K562 (cell line): Measurements from ENCODE around the gene PTK6. TPM values are rescaled to one million over a fixed set of nuclear protein-coding genes. Genes with fewer than 3 reads are reported as not detected.

Experiments
- ATAC-seq: fragments of 200-7000 bp; cut with Tn5 transposase; 3 replicates; pipeline ENCODE4 v1.9.1; 2020; ENCODE audit warnings: moderate library complexity
- BruUV-seq: library from RNA; stranded (reverse); fragments of 400-500 nt; replicated peaks from 2 replicates; lab custom pipeline; 2021; lab: Mats Ljungman, UMichigan
- CTCF ChIA-PET: fragments of 300-600 bp; formaldehyde crosslinking; extraction: SDS; loops from one replicate; lab custom pipeline; 2021; ENCODE audit warnings: low intra/inter-chr PET ratio; lab: Yijun Ruan, JAX
- POLR2A ChIA-PET: fragments of 300-600, 350-650 bp; sonication (Branson Sonifier 250); formaldehyde crosslinking; extraction: SDS; loops from one replicate; lab custom pipeline; 2021; ENCODE audit warnings: antibody characterized with exemption, inconsistent platforms; lab: Yijun Ruan, JAX
- DNase-seq, 4 experiments: peaks; one replicate each; pipeline versions ENCODE4 v3.0.0 to v3.0.0-alpha.2; 2011 to 2018; ENCODE audit warnings: low spot score in 3 of 4, mixed read lengths in 3 of 4; ENCODE audit errors: extremely low read depth in 1 of 4
- FAIRE-seq: peaks from 2 replicates; lab custom pipeline; 2011; peaks lifted over from hg19 to GRCh38; lab: Jason Lieb, UNC
- H2AFZ ChIP-seq: 2 replicates; pipeline ENCODE4 v1.6.0; 2011; ENCODE audit warnings: low read depth, low read length, control low read depth, inconsistent platforms
- H3K27ac ChIP-seq: fragments of 200-600 bp; 3 replicates; pipeline ENCODE4 v1.8.0; 2011; ENCODE audit warnings: low read depth, mild to moderate bottlenecking, control low read depth, inconsistent platforms, low read length, moderate library complexity, mixed read lengths; ENCODE audit errors: extremely low read depth
- H3K27me3 ChIP-seq, 2 experiments: fragments of 300-600 bp in 1 of 2; 2 replicates in 1 of 2; 3 replicates in 1 of 2; pipeline versions ENCODE4 v1.6.0 to v1.8.0; 2011; ENCODE audit warnings: inconsistent platforms in 2 of 2, low read length in 2 of 2, mild to moderate bottlenecking in 1 of 2, mixed read lengths in 1 of 2, moderate library complexity in 1 of 2; ENCODE audit not compliant: control insufficient read depth in 2 of 2, insufficient read depth in 2 of 2
- H3K36me3 ChIP-seq: fragments of 300-600 bp; 3 replicates; pipeline ENCODE4 v1.8.0; 2011; ENCODE audit warnings: mild to moderate bottlenecking, low read length, inconsistent platforms; ENCODE audit not compliant: control insufficient read depth, insufficient read depth
- H3K4me1 ChIP-seq, 2 experiments: fragments of 200-600 bp in 1 of 2; replicated peaks in 1 of 2; 2 replicates in 1 of 2; 3 replicates in 1 of 2; pipeline versions ENCODE4 v1.5.1 to v1.8.0; 2011; ENCODE audit warnings: inconsistent platforms in 2 of 2, low read length in 2 of 2, mild to moderate bottlenecking in 1 of 2, mixed read lengths in 1 of 2, moderate library complexity in 1 of 2; ENCODE audit not compliant: control insufficient read depth in 2 of 2, insufficient read depth in 2 of 2
- H3K4me2 ChIP-seq: 2 replicates; pipeline ENCODE4 v1.6.1; 2011; ENCODE audit warnings: low read length, control low read depth, inconsistent platforms, mixed read lengths; ENCODE audit not compliant: insufficient read depth
- H3K4me3 ChIP-seq: fragments of 200-600 bp; sonication (generic), shearing (Covaris generic); 2 replicates; pipeline ENCODE4 v1.5.1; 2016; ENCODE audit warnings: control low read depth, inconsistent platforms
- H3K79me2 ChIP-seq: fragments of 200-600 bp; 3 replicates; pipeline ENCODE4 v1.8.0; 2011; ENCODE audit warnings: low read length, inconsistent platforms; ENCODE audit not compliant: control insufficient read depth, insufficient read depth
- H3K9ac ChIP-seq, 2 experiments: 2 replicates each; pipeline versions ENCODE4 v1.6.0 to v1.6.1; 2011; ENCODE audit warnings: low read depth in 2 of 2, low read length in 2 of 2, control low read depth in 1 of 2, inconsistent platforms in 1 of 2, mild to moderate bottlenecking in 1 of 2, mixed read lengths in 1 of 2; ENCODE audit not compliant: insufficient read depth in 1 of 2
- H3K9me1 ChIP-seq: one replicate; pipeline ENCODE4 v1.6.0; 2011; ENCODE audit warnings: inconsistent platforms, mild to moderate bottlenecking, low read length, moderate library complexity; ENCODE audit not compliant: control insufficient read depth, insufficient read depth
- H3K9me3 ChIP-seq: replicated peaks from 2 replicates; pipeline ENCODE4 v1.5.1; 2011; ENCODE audit warnings: low read depth, low read length, inconsistent platforms; ENCODE audit not compliant: control insufficient read depth, insufficient read depth
- H4K20me1 ChIP-seq: replicated peaks from 2 replicates; pipeline ENCODE4 v1.6.1; 2011; ENCODE audit warnings: low read length, inconsistent platforms, mixed read lengths; ENCODE audit not compliant: control insufficient read depth, insufficient read depth
- ARID4B ChIP-seq: sonication (generic); formaldehyde crosslinking; IDR thresholded peaks from 2 replicates; pipeline ENCODE4 v1.8.0; 2022; ENCODE audit warnings: mild to moderate bottlenecking, missing genetic modification reagents
- E2F6 ChIP-seq, 2 experiments: IDR thresholded peaks; 2 replicates each; pipeline ENCODE4 v1.6.1; 2011; ENCODE audit warnings: borderline replicate concordance in 1 of 2, control low read depth in 1 of 2, low read depth in 1 of 2, low read length in 1 of 2, mild to moderate bottlenecking in 1 of 2, mixed read lengths in 1 of 2, moderate library complexity in 1 of 2; ENCODE audit not compliant: insufficient read depth in 1 of 2, insufficient read length in 1 of 2, poor library complexity in 1 of 2, severe bottlenecking in 1 of 2; ENCODE audit errors: extremely low read depth in 1 of 2
- HNRNPL ChIP-seq: fragments of 200-400 bp; formaldehyde crosslinking; IDR thresholded peaks from 2 replicates; pipeline ENCODE4 v1.6.1; 2017; ENCODE audit warnings: low read depth, mild to moderate bottlenecking, low read length
- MAX ChIP-seq: sonication (generic); formaldehyde crosslinking; IDR thresholded peaks from 2 replicates; pipeline ENCODE4 v1.9.0; 2022; ENCODE audit warnings: mild to moderate bottlenecking, missing genetic modification reagents
- NR3C1 ChIP-seq: sonication (generic); formaldehyde crosslinking; IDR thresholded peaks from 2 replicates; pipeline ENCODE4 v1.8.1; 2022; ENCODE audit warnings: missing genetic modification reagents
- ZBTB33 ChIP-seq: sonication (generic); formaldehyde crosslinking; IDR thresholded peaks from 2 replicates; pipeline ENCODE4 v1.8.1; 2023; ENCODE audit warnings: mild to moderate bottlenecking, missing genetic modification reagents
- ZNF134 ChIP-seq: fragments of 250-450 bp; sonication (Bioruptor Pico); conservative IDR thresholded peaks from 2 replicates; pipeline ENCODE4 v1.4.0; 2020
- WGBS: fragments of 100-300 bp; shearing (Covaris generic); methylation state at CpG from one replicate; pipeline ENCODE4 v1.1.6; 2016; ENCODE audit warnings: low coverage, mixed read lengths; ENCODE audit not compliant: insufficient coverage; ENCODE audit errors: missing lambda C conversion rate; 5-methylcytosine and 5-hydroxymethylcytosine counted together
- in situ Hi-C: fragments of 300-500 bp; cut with MboI; formaldehyde crosslinking; loops from 4 replicates; pipeline ENCODE4 v1.15.0; 2018; ENCODE audit warnings: inconsistent platforms, mixed read lengths
- intact Hi-C: fragments of 100-400 bp; cut with micrococcal nuclease; formaldehyde crosslinking; loops from 2 replicates; pipeline ENCODE4 v1.14.2; 2022
- polyA plus RNA-seq, 8 experiments: library from polyadenylated mRNA; depleted of rRNA in 4 of 8; stranded (reverse) in 5 of 8; unstranded in 3 of 8; fragments of >200 nt; fragmentation: Nextera tagmentation in 2 of 8; fragmentation: Illumina TruSeq in 1 of 8; extraction: Ambion mirVana in 2 of 8; extraction: Trizol in 1 of 8; gene quantifications; 2 replicates each; pipeline versions ENCODE4 v1.2.1 to v1.2.3, GENCODE V29; 2011 to 2014; ENCODE audit warnings: inconsistent platforms in 1 of 8, missing spikeins in 1 of 8
- total RNA-seq, 7 experiments: library from RNA; depleted of rRNA in 6 of 7; stranded (reverse); fragments of >200 nt in 6 of 7; fragmentation: Illumina TruSeq in 2 of 7; extraction: Trizol in 2 of 7; gene quantifications; 2 replicates each; pipeline versions ENCODE4 v1.2.1 to v1.2.3, GENCODE V29; 2011 to 2021; ENCODE audit warnings: low replicate concordance in 1 of 7

The PTK6 gene
- total and polyA plus RNA-seq, 9 of the 15 experiments (the other 6 are each of a cell fraction or from before 2014, with no cell fraction given): 0.07 TPM; not detected in 8

- POLR2A ChIA-PET: interaction anchor here (0.6 to 1.0 kb wide), 2 partner anchors 11 to 197 kb away, joined by 3 read pairs; no protein-coding TSS in a partner anchor
- DNase-seq: no peak
- CTCF ChIA-PET: interaction anchor here (0.6 kb wide), 1 partner anchor 127 kb away, joined by 3 read pairs; no protein-coding TSS in a partner anchor
- no peak overlapping the region for H3K4me3 ChIP-seq
- H3K27ac ChIP-seq: no peak overlapping the region
- H4K20me1 ChIP-seq: no peaks in the 10 kb centered on the region
- ATAC-seq: no peak
- TF ChIP-seq E2F6 (IDR thresholded peaks at IDR 0.05; ENCODE audit: borderline replicate concordance in 1 of 2, extremely low read depth in 1 of 2, insufficient read depth in 1 of 2, insufficient read length in 1 of 2, low read depth in 1 of 2, low read length in 1 of 2, poor library complexity in 1 of 2, severe bottlenecking in 1 of 2) (peak in 1 of 2 experiments; percentile 46), ZNF134 (CRISPR knock-in tag) (no peak), MAX (CRISPR knock-in tag) (peak; percentile 55), HNRNPL (0 out of 2 replicates have a peak, but pooled peaks have one; percentile 21), ARID4B (CRISPR knock-in tag) (no peak), NR3C1 (CRISPR knock-in tag) (peak; percentile 21; the same call in 1 of the 2 replicates), ZBTB33 (CRISPR knock-in tag) (peak; percentile 98)
- intact Hi-C loops: no loop called here
- H3K4me2 ChIP-seq: no peak overlapping the region
- peaks cover 0 to 24% of the 10 kb centered on the region in 2 experiments; a peak in 2 of 5 replicates for H3K27me3 ChIP-seq
- H3K9ac ChIP-seq: no peak overlapping the region
- FAIRE-seq: no peak
- H2AFZ ChIP-seq: no peak overlapping the region
- WGBS: 70% methylated on average over 21 of the region's 22 CpGs
- in situ Hi-C loops: no loop called here
- BruUV-seq: no TSS peak
- H3K4me1 ChIP-seq: peaks cover 0 to 89% of the 10 kb centered on the region in 2 experiments; a peak in 3 of 5 replicates
- no peaks in the 10 kb centered on the region for H3K79me2 ChIP-seq
- H3K9me1 ChIP-seq: no peaks in the 10 kb centered on the region
- H3K36me3 ChIP-seq: no peaks in the 10 kb centered on the region
- H3K9me3 ChIP-seq: no peaks in the 10 kb centered on the region
Observed at GRCh38 chr20:63567136-63567385, 29.9 kb upstream of the PTK6 start.
